DND-41 (cell line): ENCODE results near the gene PYY.

Experiments used
- EZH2 ChIP-seq: IDR thresholded peaks from 3 replicates; pipeline ENCODE4 v1.6.1; 2012; ENCODE audit warnings: borderline replicate concordance, low read depth, mild to moderate bottlenecking, moderate library complexity, low read length, inconsistent platforms; ENCODE audit not compliant: severe bottlenecking
- TF ChIP-seq, protein P1 (sequence below): IDR thresholded peaks from 2 replicates; pipeline ENCODE4 v1.5.1; 2012; ENCODE audit warnings: borderline replicate concordance, low read length, moderate library complexity, mild to moderate bottlenecking; ENCODE audit not compliant: poor library complexity, severe bottlenecking; ENCODE audit errors: extremely low read depth

GRCh38 chr17:43984521-43984920 is 30.8 kb upstream of the PYY start:
- TF ChIP-seq, protein P1, sequence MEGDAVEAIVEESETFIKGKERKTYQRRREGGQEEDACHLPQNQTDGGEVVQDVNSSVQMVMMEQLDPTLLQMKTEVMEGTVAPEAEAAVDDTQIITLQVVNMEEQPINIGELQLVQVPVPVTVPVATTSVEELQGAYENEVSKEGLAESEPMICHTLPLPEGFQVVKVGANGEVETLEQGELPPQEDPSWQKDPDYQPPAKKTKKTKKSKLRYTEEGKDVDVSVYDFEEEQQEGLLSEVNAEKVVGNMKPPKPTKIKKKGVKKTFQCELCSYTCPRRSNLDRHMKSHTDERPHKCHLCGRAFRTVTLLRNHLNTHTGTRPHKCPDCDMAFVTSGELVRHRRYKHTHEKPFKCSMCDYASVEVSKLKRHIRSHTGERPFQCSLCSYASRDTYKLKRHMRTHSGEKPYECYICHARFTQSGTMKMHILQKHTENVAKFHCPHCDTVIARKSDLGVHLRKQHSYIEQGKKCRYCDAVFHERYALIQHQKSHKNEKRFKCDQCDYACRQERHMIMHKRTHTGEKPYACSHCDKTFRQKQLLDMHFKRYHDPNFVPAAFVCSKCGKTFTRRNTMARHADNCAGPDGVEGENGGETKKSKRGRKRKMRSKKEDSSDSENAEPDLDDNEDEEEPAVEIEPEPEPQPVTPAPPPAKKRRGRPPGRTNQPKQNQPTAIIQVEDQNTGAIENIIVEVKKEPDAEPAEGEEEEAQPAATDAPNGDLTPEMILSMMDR = no peak
- TF ChIP-seq EZH2 = no peak
